HG03469 (cell line): ENCODE data around the gene TLX1.

Experiments used
- ATAC-seq: cut with Tn5 transposase; IDR thresholded peaks from one replicate; pipeline ENCODE4 v1.9.1; 2021; ENCODE audit warnings: mild to moderate bottlenecking, moderate library complexity, moderate number of reproducible peaks; ENCODE audit not compliant: unreplicated experiment

The TLX1 gene

GRCh38 chr10:101133489-101134298, 2.6 kb downstream of the TLX1 start:
- ATAC-seq, result no peak

- ATAC-seq, result no peak
Measured at GRCh38 chr10:101134299-101135127, 3.4 kb downstream of the TLX1 start.

- ATAC-seq, result no peak
Measured at GRCh38 chr10:101135141-101136006, 4.3 kb downstream of the TLX1 start.

DNA sequence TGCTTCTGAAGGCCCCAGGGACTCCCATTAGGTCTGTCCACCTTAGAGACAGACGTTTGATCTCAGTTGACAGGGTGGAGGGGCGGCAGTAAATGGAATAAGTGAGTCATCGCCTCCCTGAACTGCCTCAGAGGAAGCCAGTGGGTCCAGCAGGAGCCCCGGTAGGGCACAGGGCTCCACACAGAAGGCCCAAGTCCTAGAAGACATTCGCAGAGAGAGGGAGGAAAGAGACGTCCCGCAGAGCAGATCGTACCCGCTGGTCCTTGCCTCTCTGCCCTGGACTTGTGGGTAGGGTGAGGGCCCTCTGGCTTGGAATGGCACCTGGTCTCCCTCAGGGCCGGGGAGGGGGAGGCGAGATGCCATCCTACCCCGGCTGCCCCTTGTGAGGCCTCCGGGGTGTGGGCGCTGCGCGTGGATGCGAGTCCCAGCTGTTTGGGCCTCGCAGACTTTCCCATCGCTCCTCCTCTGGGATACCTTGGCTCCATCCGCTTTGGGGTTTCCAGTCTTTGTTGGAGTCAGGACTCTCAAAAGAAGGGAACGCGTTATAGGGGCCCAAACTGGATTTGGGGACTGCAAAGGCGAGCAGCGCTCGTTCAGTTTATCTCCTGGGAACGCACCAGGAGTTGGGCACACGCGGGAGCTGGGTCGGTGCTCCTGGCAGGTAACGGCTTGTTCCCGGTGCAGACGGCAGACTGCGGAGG, 5.1 kb downstream of the TLX1 start:
- no peak for ATAC-seq

DNA sequence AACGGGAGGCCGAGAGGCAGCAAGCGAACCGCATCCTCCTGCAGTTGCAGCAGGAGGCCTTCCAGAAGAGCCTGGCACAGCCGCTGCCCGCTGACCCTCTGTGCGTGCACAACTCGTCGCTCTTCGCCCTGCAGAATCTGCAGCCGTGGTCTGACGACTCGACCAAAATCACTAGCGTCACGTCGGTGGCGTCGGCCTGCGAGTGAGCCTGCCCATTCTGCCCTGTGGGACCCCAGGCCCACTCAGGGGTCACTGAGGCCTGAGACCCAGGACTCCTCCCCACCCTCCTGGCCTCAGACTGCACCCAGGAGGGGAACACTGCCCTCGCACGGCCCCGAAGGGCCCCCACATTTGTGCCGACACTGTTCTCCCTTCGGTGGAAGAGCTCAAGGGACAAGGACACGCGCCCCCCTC, 5.6 kb downstream of the TLX1 start:
- ATAC-seq, result no peak

GRCh38 chr10:101137271-101137670, 6.2 kb downstream of the TLX1 start:
- ATAC-seq, result no peak

GRCh38 chr10:101138788-101139420, 7.8 kb downstream of the TLX1 start:
- no peak for ATAC-seq

DNA sequence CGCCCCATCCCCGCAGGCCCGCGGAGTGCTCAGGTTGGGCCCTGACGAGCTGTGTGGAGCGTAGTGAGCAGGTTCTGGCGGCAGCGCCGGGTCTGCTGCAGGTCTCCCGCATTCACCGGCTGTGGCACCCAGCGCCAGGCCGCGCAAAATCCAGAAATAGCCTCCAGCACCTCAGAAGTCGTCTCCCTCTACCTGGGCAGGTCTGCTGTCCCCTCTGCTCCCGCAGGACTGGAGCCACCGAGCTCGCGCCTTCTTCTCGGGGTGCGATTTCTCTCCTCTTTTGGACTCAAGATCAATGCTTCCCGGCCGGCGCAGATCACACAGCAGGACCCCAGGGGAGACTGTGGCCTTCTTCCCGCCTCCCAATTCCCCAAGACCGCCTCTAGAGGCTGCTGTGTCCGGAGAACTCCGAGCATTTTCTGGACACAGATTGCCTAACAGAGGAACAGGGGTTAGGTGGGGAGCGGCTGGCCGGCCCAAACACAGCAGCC, 8.4 kb downstream of the TLX1 start:
- no peak for ATAC-seq

DNA sequence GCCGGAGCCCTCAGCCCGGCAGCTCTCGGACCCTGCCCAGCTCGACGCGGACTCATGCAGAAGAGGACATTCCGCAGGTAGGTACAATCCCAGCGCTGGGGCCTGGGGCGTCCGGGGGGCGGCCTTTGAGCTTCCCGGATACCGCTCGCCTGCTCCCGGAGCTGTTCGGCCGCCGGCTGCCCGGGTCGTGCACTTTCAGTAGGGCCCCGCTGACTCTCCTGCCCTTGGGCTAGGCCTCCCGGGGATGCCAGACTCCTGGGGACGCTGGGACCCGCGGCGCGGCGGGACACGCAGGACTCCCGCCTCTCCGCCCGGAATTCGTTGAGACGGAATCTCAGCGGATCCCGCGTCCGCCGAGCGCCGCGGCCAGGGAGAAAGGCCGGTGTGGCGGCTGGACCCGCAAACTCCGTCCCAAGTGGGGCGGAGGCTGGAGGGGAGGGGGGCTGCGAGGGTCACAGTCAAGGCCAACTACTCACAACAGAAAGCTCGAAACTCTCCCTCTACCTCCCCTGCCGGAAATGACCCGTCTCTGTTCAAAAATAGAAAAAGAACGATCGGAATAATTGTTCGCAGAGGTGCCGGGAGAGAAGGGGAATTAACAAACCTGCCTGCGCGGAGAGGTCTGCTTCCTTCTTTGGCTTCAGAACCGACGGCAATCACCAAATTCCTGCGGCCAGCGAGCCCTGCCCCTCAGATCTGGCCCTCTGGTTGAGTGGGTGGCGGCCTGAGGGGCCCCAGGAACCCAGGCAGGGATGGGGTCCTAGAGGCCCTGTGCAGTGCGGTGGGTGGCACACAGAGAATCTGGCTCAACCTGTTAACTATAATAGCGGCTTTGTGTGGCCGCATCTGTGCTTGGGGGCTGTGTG, 9.2 kb downstream of the TLX1 start:
- ATAC-seq, result no peak

DNA sequence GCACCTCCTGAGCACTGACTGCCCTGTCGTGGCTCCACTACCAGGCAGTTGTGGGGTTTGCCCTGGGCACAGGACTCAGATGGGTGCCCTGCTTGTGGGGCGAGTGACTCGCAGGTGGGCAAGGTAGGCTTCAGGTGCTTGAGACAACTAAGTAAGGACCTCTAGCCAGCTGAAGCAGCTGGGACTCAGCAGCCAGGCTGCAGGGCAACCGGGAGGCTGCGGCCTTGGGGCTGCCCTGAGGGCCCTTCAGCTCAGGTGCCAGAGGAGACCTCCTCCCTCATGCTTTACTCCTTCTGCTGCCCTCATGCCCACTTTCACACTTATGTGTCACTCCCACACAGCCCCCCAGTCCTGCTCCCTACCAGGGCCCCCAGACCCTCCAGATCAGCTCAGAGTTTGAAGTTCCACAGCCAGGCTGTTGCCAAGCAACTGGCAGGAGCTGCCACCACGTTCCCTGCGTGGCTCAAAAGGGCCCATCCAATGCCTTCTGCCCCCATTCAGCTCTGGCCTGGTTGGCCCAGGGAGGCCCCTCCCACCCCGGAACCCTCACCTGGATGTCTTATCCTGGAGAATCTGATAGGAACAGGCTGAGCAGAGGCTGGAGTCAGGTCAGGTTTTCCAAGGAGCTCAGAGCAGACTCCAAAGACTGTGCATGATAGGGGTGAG, 10.0 kb downstream of the TLX1 start:
- ATAC-seq, result no peak

- no peak for ATAC-seq
Measured at GRCh38 chr10:101141616-101142532, 10.8 kb downstream of the TLX1 start.

- no peak for ATAC-seq
Measured at GRCh38 chr10:101142533-101143344, 11.6 kb downstream of the TLX1 start.

DNA sequence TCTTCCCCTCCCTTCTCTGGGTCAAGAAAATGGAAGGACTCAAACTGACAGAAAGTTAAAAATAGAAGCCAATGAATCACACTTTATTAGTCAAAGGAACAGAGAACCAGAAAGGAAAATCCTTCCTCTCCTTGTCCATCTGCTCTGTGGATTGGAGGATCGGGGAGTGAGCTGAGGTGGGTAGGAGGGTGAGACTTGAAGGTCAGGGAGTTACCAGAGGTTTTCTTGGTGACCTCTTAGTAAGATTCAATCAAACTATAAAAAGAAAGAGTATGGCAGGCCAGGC, 12.2 kb downstream of the TLX1 start:
- ATAC-seq, result no peak

- no peak for ATAC-seq
Measured at GRCh38 chr10:101144053-101144452, 13.0 kb downstream of the TLX1 start.

DNA sequence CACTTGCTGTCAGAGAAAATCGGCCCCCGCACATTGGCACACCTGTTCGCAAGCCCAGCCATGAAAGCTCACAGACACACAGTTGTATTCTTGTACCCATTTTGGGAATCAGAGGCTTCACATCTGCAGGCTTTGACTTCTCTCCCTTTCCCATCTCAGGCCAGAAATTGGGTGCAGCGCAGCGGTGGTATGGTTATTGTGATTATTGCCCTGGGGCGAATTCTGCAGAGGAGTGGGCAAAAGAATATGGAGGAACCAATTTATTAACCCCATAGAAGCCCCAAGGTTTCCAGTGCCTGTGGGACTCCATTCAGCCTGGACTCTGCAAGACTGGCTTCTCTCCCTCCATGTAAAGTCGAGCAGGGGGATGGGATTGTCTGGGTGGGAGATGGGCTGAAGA, 14.0 kb downstream of the TLX1 start:
- no peak for ATAC-seq

GRCh38 chr10:101145750-101146391, 14.8 kb downstream of the TLX1 start:
- ATAC-seq, result no peak
